GM23338 (cell line): ENCODE data around the gene TAF11L2. TPM values are rescaled to one million over a fixed set of nuclear protein-coding genes. Genes with fewer than 3 reads are reported as not detected.
"Not testable (repeated sequence)": the region's sequence is repeated elsewhere in the genome, so short reads cannot be mapped to it uniquely, and the experiment has no call there.

Experiments used
- ATAC-seq: fragments of 200-7000 bp; cut with Tn5 transposase; 3 replicates; pipeline ENCODE4 v1.9.1; 2020
- DNase-seq: peaks from one replicate; pipeline ENCODE4 v3.0.0-alpha.2; 2015; ENCODE audit warnings: low spot score
- H2AFZ ChIP-seq: fragments of 200-600 bp; sonication (generic); 2 replicates; pipeline ENCODE4 v1.8.0; 2016; ENCODE audit warnings: antibody characterized with exemption, mild to moderate bottlenecking, moderate library complexity
- H3F3A ChIP-seq: fragments of 200-600 bp; sonication (generic); replicated peaks from 2 replicates; pipeline ENCODE4 v1.8.0; 2017; ENCODE audit warnings: antibody characterized with exemption, mixed run types, low read depth
- H3K27ac ChIP-seq: fragments of 200-600 bp; sonication (generic); 2 replicates; pipeline ENCODE4 v1.6.1; 2016; ENCODE audit warnings: low read depth
- H3K27me3 ChIP-seq: fragments of 200-600 bp; sonication (generic); 2 replicates; pipeline ENCODE4 v1.8.0; 2016; ENCODE audit warnings: mild to moderate bottlenecking, mixed run types, moderate library complexity; ENCODE audit not compliant: insufficient read depth
- H3K36me3 ChIP-seq: fragments of 200-600 bp; sonication (generic); 2 replicates; pipeline ENCODE4 v1.8.0; 2016; ENCODE audit warnings: mild to moderate bottlenecking; ENCODE audit not compliant: insufficient read depth
- H3K4me1 ChIP-seq: fragments of 200-600 bp; sonication (generic); 2 replicates; pipeline ENCODE4 v1.8.0; 2016; ENCODE audit warnings: mild to moderate bottlenecking, moderate library complexity; ENCODE audit not compliant: insufficient read depth
- H3K4me2 ChIP-seq: fragments of 200-600 bp; sonication (generic); 2 replicates; pipeline ENCODE4 v1.7.1; 2017; ENCODE audit warnings: mixed run types
- H3K4me3 ChIP-seq: fragments of 200-600 bp; sonication (generic); 2 replicates; pipeline ENCODE4 v1.6.1; 2016; ENCODE audit warnings: mixed run types
- H3K79me2 ChIP-seq: fragments of 200-600 bp; sonication (generic); replicated peaks from 2 replicates; pipeline ENCODE4 v1.8.0; 2017; ENCODE audit warnings: mild to moderate bottlenecking; ENCODE audit not compliant: insufficient read depth
- H3K9me2 ChIP-seq: fragments of 200-600 bp; sonication (generic); 2 replicates; pipeline ENCODE4 v1.8.0; 2017; ENCODE audit not compliant: insufficient read depth
- H4K20me1 ChIP-seq: fragments of 200-600 bp; sonication (generic); replicated peaks from 2 replicates; pipeline ENCODE4 v1.8.0; 2017; ENCODE audit warnings: mild to moderate bottlenecking; ENCODE audit not compliant: insufficient read depth
- H3K27ac Mint-ChIP-seq: 2 replicates; pipeline ENCODE4 v1.8.0; 2020; ENCODE audit warnings: inconsistent platforms, mild to moderate bottlenecking, moderate library complexity, mixed read lengths
- H3K27me3 Mint-ChIP-seq: 3 replicates; pipeline ENCODE4 v1.8.0; 2022; ENCODE audit warnings: low read depth, mild to moderate bottlenecking, moderate library complexity, mixed read lengths, inconsistent platforms; ENCODE audit not compliant: insufficient read depth, poor library complexity
- H3K36me3 Mint-ChIP-seq: 3 replicates; pipeline ENCODE4 v1.8.0; 2021; ENCODE audit warnings: low read depth, mild to moderate bottlenecking, inconsistent platforms, moderate library complexity, mixed read lengths
- H3K4me1 Mint-ChIP-seq: 3 replicates; pipeline ENCODE4 v1.8.0; 2020; ENCODE audit warnings: mild to moderate bottlenecking, inconsistent platforms, mixed read lengths
- H3K4me3 Mint-ChIP-seq: 3 replicates; pipeline ENCODE4 v1.8.0; 2021; ENCODE audit warnings: moderate library complexity, mild to moderate bottlenecking, inconsistent platforms, mixed read lengths
- H3K9me3 Mint-ChIP-seq: 3 replicates; pipeline ENCODE4 v1.8.0; 2020; ENCODE audit warnings: moderate library complexity, mild to moderate bottlenecking, inconsistent platforms, mixed read lengths
- polyA plus RNA-seq: library from polyadenylated mRNA; unstranded; fragments of >200 nt; fragmentation: Nextera tagmentation; extraction: Ambion mirVana; gene quantifications from 2 replicates; pipeline ENCODE4 v1.2.1, GENCODE V29; 2016
- small RNA-seq: library from RNA; depleted of rRNA; stranded (forward); fragments of <200 nt; gene quantifications from one replicate; pipeline ENCODE3, GENCODE V24; 2014; ENCODE audit warnings: low replicate concordance
- total RNA-seq: library from RNA; depleted of rRNA; stranded (reverse); fragments of >200 nt; shearing (Covaris generic); gene quantifications from 2 replicates; pipeline ENCODE4 v1.2.3, GENCODE V29; 2014; rRNA removed

TAF11L2 gene
- total and polyA plus RNA-seq, 2 experiments from 2014 or later: not detected

GRCh38 chr5:17524935-17525334 lies 26.9 kb downstream of the TAF11L2 start, which contains the start of gene TAF11L5:
TAF11L5 (plus strand) TSS chr5:17525235.
- not testable (repeated sequence) for H3K9me3 Mint-ChIP-seq, H2AFZ ChIP-seq, H3K27me3 Mint-ChIP-seq, H3K4me3 Mint-ChIP-seq, H3K36me3 ChIP-seq, H3K27ac ChIP-seq, H4K20me1 ChIP-seq, H3K4me1 Mint-ChIP-seq, H3K27ac Mint-ChIP-seq, H3K4me2 ChIP-seq, H3K4me3 ChIP-seq, H3K27me3 ChIP-seq, H3K36me3 Mint-ChIP-seq, H3F3A ChIP-seq, H3K79me2 ChIP-seq, DNase-seq, H3K4me1 ChIP-seq, H3K9me2 ChIP-seq, ATAC-seq

DNA sequence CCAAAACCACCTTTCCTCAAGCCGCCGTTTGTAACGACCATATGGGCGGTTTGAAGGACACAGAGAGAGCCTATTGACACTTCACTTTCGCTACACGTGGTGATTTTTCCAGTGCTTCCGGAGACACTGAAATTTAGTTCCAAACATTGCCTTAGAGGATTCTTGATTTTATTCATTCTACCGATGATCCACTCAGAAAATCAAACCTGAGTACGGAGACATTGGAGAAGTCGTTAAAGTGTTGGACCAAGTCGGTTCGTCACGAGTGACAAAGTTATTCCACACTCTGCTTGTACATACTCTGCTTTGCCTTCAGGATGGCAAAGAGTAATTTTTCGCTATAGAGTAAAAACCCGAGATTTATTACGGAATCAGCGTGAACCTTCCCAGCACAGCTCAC lies 28.5 kb downstream of the TAF11L2 start:
- H2AFZ ChIP-seq, H3K9me2 ChIP-seq, H3K27me3 Mint-ChIP-seq, H3F3A ChIP-seq, H3K27ac Mint-ChIP-seq, H3K4me3 Mint-ChIP-seq, ATAC-seq, H3K27me3 ChIP-seq, H4K20me1 ChIP-seq, H3K4me2 ChIP-seq, H3K4me1 ChIP-seq, H3K4me1 Mint-ChIP-seq, H3K36me3 Mint-ChIP-seq, H3K36me3 ChIP-seq, H3K27ac ChIP-seq, DNase-seq, H3K4me3 ChIP-seq, H3K9me3 Mint-ChIP-seq, H3K79me2 ChIP-seq: not testable (repeated sequence)

- not testable (repeated sequence) for H3K27ac ChIP-seq, H3K27ac Mint-ChIP-seq, H3K36me3 Mint-ChIP-seq, H3K4me1 Mint-ChIP-seq, H3K79me2 ChIP-seq, H4K20me1 ChIP-seq, H3K27me3 ChIP-seq, H3F3A ChIP-seq, H3K4me2 ChIP-seq, DNase-seq, H3K4me1 ChIP-seq, H3K9me3 Mint-ChIP-seq, ATAC-seq, H3K4me3 Mint-ChIP-seq, H3K9me2 ChIP-seq, H3K27me3 Mint-ChIP-seq, H3K36me3 ChIP-seq, H3K4me3 ChIP-seq, H2AFZ ChIP-seq
Observed at GRCh38 chr5:17528369-17528768, 30.3 kb downstream of the TAF11L2 start, which contains the start of gene TAF11L6. TAF11L6 (plus strand) TSS chr5:17528669.

Small RNAs within 50 kb of the gene (small RNA-seq; reads per million reads assigned to genes)
- gene AC106774.3: not detected

Other genes with a start within 250 kb of the TAF11L2 start
- gene TAF11L3, start 20.1 kb downstream of the TAF11L2 start, total RNA-seq: not detected in 2 replicates
- not detected in 2 replicates for gene TAF11L3, start 20.1 kb downstream of the TAF11L2 start, polyA plus RNA-seq
- gene TAF11L4, start 23.6 kb downstream of the TAF11L2 start, total RNA-seq: not detected in 2 replicates
- gene TAF11L4, start 23.6 kb downstream of the TAF11L2 start, polyA plus RNA-seq: not detected in 2 replicates
- not detected in 2 replicates for gene TAF11L5, start 27.0 kb downstream of the TAF11L2 start, total RNA-seq
- gene TAF11L5, start 27.0 kb downstream of the TAF11L2 start, polyA plus RNA-seq: not detected in 2 replicates
- gene TAF11L6, start 30.4 kb downstream of the TAF11L2 start, total RNA-seq: not detected in 2 replicates
- gene TAF11L6, start 30.4 kb downstream of the TAF11L2 start, polyA plus RNA-seq: not detected in 2 replicates
- gene TAF11L7, start 87.5 kb downstream of the TAF11L2 start, total RNA-seq: not detected in 2 replicates
- not detected in 2 replicates for gene TAF11L7, start 87.5 kb downstream of the TAF11L2 start, polyA plus RNA-seq
- gene TAF11L8, start 92.7 kb downstream of the TAF11L2 start, total RNA-seq: not detected in 2 replicates
- not detected in 2 replicates for gene TAF11L8, start 92.7 kb downstream of the TAF11L2 start, polyA plus RNA-seq
- not detected in 2 replicates for gene TAF11L9, start 96.2 kb downstream of the TAF11L2 start, total RNA-seq
- gene TAF11L9, start 96.2 kb downstream of the TAF11L2 start, polyA plus RNA-seq: not detected in 2 replicates
- not detected in 2 replicates for gene TAF11L10, start 99.6 kb downstream of the TAF11L2 start, total RNA-seq
- not detected in 2 replicates for gene TAF11L10, start 99.6 kb downstream of the TAF11L2 start, polyA plus RNA-seq
- 0.21 and 1.6 TPM in 2 replicates for gene TAF11L11, start 106.0 kb downstream of the TAF11L2 start, total RNA-seq
- not detected in 2 replicates for gene TAF11L11, start 106.0 kb downstream of the TAF11L2 start, polyA plus RNA-seq
- not detected in 2 replicates for gene TAF11L12, start 112.2 kb downstream of the TAF11L2 start, total RNA-seq
- gene TAF11L12, start 112.2 kb downstream of the TAF11L2 start, polyA plus RNA-seq: not detected in 2 replicates
- gene TAF11L13, start 133.9 kb downstream of the TAF11L2 start, total RNA-seq: not detected in 2 replicates
- gene TAF11L13, start 133.9 kb downstream of the TAF11L2 start, polyA plus RNA-seq: not detected in 2 replicates
- gene TAF11L14, start 136.2 kb downstream of the TAF11L2 start, total RNA-seq: not detected in 2 replicates
- gene TAF11L14, start 136.2 kb downstream of the TAF11L2 start, polyA plus RNA-seq: not detected in 2 replicates